GM12878 (cell line): ENCODE measurements around the gene CCDC15. TPM values are rescaled to one million over a fixed set of nuclear protein-coding genes. Genes with fewer than 3 reads are reported as not detected.

Experiments used
- BHLHE40 ChIP-seq, 2 experiments: fragments of 450-650 bp in 1 of 2; IDR thresholded peaks; 2 replicates each; pipeline ENCODE4 v1.6.1; 2011 to 2017; ENCODE audit warnings: low read depth in 2 of 2, borderline replicate concordance in 1 of 2, improper control_type of control experiment in 1 of 2, low read length in 1 of 2, mild to moderate bottlenecking in 1 of 2
- E2F4 ChIP-seq: IDR thresholded peaks from 2 replicates; pipeline ENCODE4 v1.6.1; 2012; ENCODE audit warnings: low read depth, low read length, improper control_type of control experiment
- EED ChIP-seq: sonication (generic); IDR thresholded peaks from 2 replicates; pipeline ENCODE4 v1.6.1; 2016; ENCODE audit warnings: antibody characterized with exemption, low read depth
- HCFC1 ChIP-seq: fragments of 150-350 bp; IDR thresholded peaks from 2 replicates; pipeline ENCODE4 v1.6.1; 2014; ENCODE audit warnings: low read length
- LARP7 ChIP-seq: fragments of 450-650 bp; IDR thresholded peaks from 2 replicates; pipeline ENCODE4 v1.6.1; 2017; ENCODE audit warnings: mild to moderate bottlenecking
- NFYB ChIP-seq: IDR thresholded peaks from 2 replicates; pipeline ENCODE4 v1.6.1; 2011; ENCODE audit warnings: low read depth, mild to moderate bottlenecking, low read length, improper control_type of control experiment, moderate library complexity; ENCODE audit not compliant: insufficient read depth
- NKRF ChIP-seq: fragments of 450-650 bp; conservative IDR thresholded peaks from 2 replicates; pipeline ENCODE4 v1.6.1; 2017; ENCODE audit warnings: mild to moderate bottlenecking, moderate library complexity
- POLR2AphosphoS2 ChIP-seq: IDR thresholded peaks from 2 replicates; pipeline ENCODE4 v1.6.1; 2011; ENCODE audit warnings: low read depth, mild to moderate bottlenecking, low read length, improper control_type of control experiment, moderate library complexity
- POLR2AphosphoS5 ChIP-seq: IDR thresholded peaks from 2 replicates; pipeline ENCODE4 v1.6.1; 2011; ENCODE audit warnings: mild to moderate bottlenecking, low read length, inconsistent platforms
- SPI1 ChIP-seq: IDR thresholded peaks from 2 replicates; pipeline ENCODE4 v1.6.1; 2011; ENCODE audit warnings: low read depth, mild to moderate bottlenecking, low read length, moderate library complexity, borderline replicate concordance; ENCODE audit not compliant: insufficient read depth
- SREBF1 ChIP-seq: IDR thresholded peaks from 2 replicates; pipeline ENCODE4 v1.6.1; 2012; ENCODE audit warnings: mild to moderate bottlenecking, low read length
- YY1 ChIP-seq: IDR thresholded peaks from 2 replicates; pipeline ENCODE4 v1.6.1; 2011; ENCODE audit warnings: low read depth, mild to moderate bottlenecking, low read length
- ZBTB40 ChIP-seq: fragments of 450-650 bp; IDR thresholded peaks from 2 replicates; pipeline ENCODE4 v1.6.1; 2016; ENCODE audit warnings: mild to moderate bottlenecking, moderate library complexity, borderline replicate concordance
- ZNF687 ChIP-seq: fragments of 450-650 bp; IDR thresholded peaks from 2 replicates; pipeline ENCODE4 v1.6.1; 2017; ENCODE audit warnings: mild to moderate bottlenecking, moderate library complexity
- polyA plus RNA-seq, 11 experiments: library from polyadenylated mRNA; depleted of rRNA in 4 of 11; unstranded in 6 of 11; stranded (reverse) in 5 of 11; fragments of >200 nt; fragmentation: Nextera tagmentation in 4 of 11; fragmentation: Illumina TruSeq in 1 of 11; extraction: Ambion mirVana in 4 of 11; extraction: Trizol in 1 of 11; gene quantifications; 1 replicate in 1 of 11; 2 replicates in 10 of 11; pipeline versions ENCODE4 v1.2.1 to v1.2.3, GENCODE V29; 2011 to 2016; ENCODE audit warnings: inconsistent platforms in 2 of 11, missing spikeins in 2 of 11, low read depth in 1 of 11
- total RNA-seq, 4 experiments: library from RNA; depleted of rRNA in 3 of 4; stranded (reverse); fragments of >200 nt in 3 of 4; fragmentation: Illumina TruSeq in 1 of 4; extraction: Trizol in 1 of 4; gene quantifications; 2 replicates each; pipeline versions ENCODE4 v1.2.1 to v1.2.3, GENCODE V29; 2013 to 2021

The CCDC15 gene
- total and polyA plus RNA-seq, 10 of the 15 experiments (the other 5 are each of a cell fraction or from before 2014, with no cell fraction given): 2.0 to 5.3 (median 3.3) TPM

GRCh38 chr11:124953753-124954589 is at the start of gene CCDC15 (continued):
- peak; percentile 60; the same call in 1 of the 2 replicates for TF ChIP-seq E2F4
- peak; percentile 63 for TF ChIP-seq EED
- TF ChIP-seq POLR2AphosphoS5: peak; percentile 98
- peak; percentile 65; the same call in 1 of the 2 replicates for TF ChIP-seq NFYB
- peak; percentile 96 for TF ChIP-seq POLR2AphosphoS2
- peak; percentile 43; the same call in 1 of the 2 replicates for TF ChIP-seq LARP7
- peak in 1 of 2 experiments; percentile 21; a peak in 1 of 4 replicates for TF ChIP-seq BHLHE40 (IDR thresholded peaks at IDR 0.05; ENCODE audit: borderline replicate concordance in 1 of 2, low read depth in 2 of 2, low read length in 1 of 2)
- TF ChIP-seq ZNF687: peak; percentile 57; the same call in 1 of the 2 replicates
- peak; percentile 12; the same call in 1 of the 2 replicates for TF ChIP-seq SREBF1
- TF ChIP-seq YY1: peak; percentile 78
- peak; percentile 43; the same call in 1 of the 2 replicates for TF ChIP-seq SPI1
- TF ChIP-seq ZBTB40: peak; percentile 91
- peak; percentile 33; the same call in 1 of the 2 replicates for TF ChIP-seq HCFC1
- peak; percentile 94 for TF ChIP-seq NKRF
